ENCODE results near the gene SUSD3.
A peak's percentile ranks its signal among the peaks of the same experiment; 100 is the strongest.
"Not testable (repeated sequence)": the region's sequence is repeated elsewhere in the genome, so short reads cannot be mapped to it uniquely, and the experiment has no call there.

The SUSD3 gene

DNA sequence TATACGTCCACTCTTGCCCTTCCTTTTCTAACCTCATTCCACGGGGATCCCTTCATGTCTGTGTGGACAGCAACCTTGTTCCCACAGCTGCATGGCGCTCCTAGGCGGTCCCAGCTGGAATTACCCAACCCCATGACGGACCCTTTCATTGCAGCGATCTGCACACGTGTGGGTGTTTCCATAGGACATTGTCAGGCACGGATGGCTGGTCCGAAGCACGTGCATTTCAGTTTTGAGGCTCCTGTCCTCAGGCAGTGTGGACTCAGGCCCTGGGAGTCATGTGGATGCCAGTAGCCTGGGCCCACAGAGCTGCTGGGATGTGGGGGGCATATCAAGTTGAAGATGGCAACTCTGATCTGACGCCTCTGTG, 52.5 kb downstream of the SUSD3 start:
- DNase-seq (ENCODE audit: low spot score), result no peak

- no peak for DNase-seq (ENCODE audit: low spot score)
Measured at GRCh38 chr9:93111371-93112115, 53.0 kb downstream of the SUSD3 start.

DNA sequence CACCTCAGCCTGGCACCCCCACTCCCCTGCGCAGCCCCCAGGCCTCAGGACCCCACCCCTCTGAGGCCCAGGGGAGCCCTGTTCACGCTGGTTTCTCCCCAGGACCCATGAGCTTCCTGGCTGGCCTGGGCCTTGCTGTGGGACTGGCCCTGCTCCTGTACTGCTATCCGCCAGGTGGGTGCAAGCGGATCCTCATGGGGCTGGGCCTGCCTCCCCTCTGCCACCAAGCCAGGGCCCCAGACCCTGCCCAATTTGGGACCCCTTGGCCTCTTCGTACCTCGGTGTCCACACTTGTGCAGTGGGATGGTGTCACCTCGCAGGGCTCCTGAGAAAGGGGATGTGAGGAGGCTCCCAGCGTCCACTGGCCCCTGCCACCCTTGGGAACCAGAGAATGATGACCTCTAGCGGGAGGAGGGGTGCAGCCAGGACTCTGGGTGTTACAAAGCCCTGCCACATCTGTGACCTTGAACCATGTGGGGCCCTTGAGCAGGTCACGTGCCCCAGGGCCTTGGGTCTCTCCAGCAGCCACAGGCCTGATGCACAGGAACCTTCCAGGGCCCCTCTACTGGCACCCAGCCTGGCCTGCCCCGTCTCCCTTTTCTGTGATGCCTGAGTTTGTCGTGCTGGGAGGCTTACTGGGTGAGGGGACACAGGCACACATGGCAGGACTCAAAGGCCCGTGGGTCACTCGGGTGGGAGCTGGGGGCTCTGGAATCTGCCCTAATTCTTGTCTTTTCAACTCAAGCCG, 53.8 kb downstream of the SUSD3 start:
- DNase-seq (ENCODE audit: low spot score), result no peak

DNA sequence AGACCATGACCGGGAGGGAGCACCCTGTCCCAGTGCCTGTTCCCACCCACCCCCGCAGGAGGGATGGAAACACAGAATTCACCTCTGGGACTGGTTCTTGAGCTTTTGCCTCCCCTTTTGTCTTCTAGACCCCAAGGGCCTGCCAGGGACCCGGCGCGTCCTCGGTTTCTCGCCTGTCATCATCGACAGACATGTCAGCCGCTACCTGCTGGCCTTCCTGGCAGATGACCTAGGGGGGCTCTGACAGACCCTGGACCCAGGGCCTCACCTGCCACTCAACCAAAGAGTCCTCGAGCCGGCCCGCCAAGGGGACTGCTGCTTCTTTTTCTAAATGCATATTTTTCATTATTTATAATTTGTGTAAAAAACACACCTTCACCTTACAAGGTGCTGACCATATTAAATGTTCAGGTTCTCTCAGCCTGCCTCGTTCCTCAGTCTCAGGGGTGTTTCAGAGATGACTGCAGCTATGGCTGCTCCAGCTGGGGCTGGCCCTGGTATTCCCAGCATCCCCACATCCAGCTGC, 54.4 kb downstream of the SUSD3 start:
- DNase-seq (ENCODE audit: low spot score), result no peak

DNA sequence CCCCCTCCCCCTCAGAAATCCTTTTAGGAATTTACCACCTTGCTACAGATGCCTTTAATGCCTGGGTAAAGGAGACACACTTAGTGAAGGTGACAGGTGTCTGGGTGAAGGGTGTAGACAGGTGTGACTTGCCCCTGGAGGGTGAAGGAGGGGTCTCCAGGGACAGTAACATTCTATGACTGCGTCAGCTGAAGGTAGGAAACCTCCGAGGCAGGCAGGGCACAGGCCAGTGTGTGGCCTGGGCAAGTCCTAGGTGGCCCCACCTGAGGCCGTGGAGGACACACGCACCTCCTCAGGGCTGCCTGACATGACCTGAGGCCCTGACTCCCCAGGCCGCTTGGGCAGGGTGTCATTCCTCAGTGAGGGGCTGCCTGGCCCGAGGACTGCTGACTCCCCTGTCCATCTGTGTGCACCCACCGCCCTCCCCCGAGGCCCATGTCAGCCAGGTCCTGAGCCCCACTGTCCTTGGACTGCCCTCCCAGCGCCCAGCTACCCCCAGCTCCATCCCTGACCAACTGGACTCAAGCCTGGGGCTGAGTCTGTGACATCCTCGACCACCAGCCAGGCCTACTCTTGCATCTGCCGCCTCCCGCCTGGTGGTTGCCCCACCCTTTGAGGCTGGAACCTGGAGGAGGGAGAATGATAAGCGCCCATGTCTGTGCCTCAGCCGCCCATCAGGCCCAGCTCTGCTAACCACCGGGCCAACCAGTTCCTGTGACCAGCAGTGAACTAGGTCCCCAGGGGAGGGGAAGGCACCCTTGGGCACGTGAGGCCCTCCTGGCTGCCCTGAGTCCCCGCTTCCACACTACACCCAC, 55.9 kb downstream of the SUSD3 start:
- DNase-seq (ENCODE audit: low spot score), result no peak

GRCh38 chr9:93114984-93115335, 56.5 kb downstream of the SUSD3 start:
- no peak for DNase-seq (ENCODE audit: low spot score)

GRCh38 chr9:93115486-93116071, 57.1 kb downstream of the SUSD3 start:
- DNase-seq (ENCODE audit: low spot score), result no peak

DNA sequence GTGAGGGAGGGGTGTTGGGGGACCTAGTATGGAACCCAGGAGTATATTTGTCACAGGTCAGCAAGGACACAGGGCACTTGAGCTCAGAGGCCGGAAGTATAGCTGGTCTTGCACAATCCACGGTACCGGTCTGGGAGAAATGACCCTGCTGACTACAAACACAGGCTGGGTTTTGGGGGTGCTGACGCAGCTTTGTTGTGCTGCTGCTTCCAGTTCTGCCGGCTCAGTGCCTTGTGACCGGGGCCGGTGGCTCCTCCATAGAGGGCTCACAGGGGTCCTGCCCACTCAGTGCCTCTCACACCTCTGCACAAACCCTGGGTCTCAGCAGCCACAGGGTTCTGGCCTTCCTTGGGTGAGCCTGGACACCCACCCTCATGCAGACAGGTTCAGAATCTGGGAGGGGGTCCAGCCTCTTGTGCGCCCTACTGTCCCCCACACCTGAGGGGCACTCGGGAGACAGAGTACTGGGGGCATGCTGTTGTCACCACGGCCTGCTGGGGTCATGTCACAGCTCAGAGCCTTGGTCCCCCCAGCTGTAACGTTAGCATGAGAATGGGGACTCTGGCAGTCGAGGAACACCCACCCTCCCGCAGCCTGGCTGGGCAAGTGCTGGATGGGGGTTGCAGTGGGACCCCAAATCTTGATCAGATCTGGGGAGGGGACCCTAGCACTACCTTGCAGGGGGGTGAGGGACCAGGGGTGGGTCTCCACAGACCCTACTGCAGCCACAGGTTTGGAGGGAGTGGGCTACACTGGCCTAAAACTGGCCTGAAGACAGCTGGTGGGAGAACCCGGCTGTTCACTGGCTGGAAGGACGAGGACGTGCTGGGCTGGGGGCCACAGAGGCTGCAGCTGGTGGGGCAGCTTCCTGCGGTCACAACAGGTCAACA, 57.8 kb downstream of the SUSD3 start:
- no peak for DNase-seq (ENCODE audit: low spot score)

- not testable (repeated sequence) for DNase-seq (ENCODE audit: low spot score)
Measured at GRCh38 chr9:93117521-93117920, 59.0 kb downstream of the SUSD3 start.

- no peak for DNase-seq (ENCODE audit: low spot score)
Measured at GRCh38 chr9:93117924-93118862, 59.7 kb downstream of the SUSD3 start.

DNA sequence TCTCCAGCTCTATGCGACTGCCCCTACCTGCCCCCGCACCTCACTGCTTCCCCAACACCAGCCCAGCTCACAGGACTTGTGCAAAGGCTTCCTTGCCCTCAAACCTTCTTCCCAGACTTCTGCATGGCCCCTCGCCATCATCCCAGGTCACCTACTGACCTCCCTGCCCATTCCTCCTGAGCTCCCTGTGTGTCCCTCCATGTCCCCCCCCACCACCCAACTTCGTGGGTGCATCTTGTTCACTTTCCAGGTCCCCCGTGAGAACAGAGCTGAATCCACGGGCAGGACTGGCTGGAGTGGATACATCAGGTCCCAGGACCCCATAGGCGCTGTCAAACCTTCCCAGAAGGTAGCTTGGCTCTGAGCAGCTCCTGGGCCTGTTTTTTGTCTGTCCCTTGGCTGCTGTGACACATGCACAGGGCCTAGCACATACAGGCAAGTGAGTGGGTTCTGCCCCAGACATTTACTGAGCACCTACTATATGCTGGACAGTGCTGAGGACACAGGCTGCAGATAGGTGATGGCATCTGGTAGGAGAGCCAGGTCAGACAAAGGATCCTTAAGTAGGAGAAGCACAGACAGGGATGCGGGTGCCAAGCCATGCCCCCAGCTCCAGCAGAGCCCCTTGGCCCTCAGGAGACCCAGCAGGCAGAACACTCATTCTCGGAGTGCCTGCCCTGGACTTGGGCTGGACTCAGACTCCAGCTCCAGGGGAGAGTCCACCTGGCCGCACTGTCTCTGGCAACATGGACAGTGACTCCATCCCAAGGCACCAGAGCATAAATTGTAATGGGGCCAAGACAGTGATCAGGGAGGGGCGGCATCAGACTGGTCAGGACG, 60.6 kb downstream of the SUSD3 start:
- no peak for DNase-seq (ENCODE audit: low spot score)

DNA sequence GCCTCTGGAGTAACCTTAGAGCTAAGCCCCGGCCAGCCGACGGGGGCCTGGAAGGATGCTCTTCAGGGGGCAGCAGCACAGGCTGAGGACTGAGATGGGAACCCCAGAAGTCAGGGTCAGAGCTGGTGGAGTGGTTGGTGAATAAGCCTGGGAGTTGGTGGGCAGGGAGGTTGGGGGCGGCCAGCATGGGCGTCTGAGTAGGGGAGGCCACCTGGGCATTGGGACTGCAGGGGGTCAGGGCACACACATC, 61.1 kb downstream of the SUSD3 start:
- DNase-seq (ENCODE audit: low spot score), result no peak

GRCh38 chr9:93119953-93120845, 61.7 kb downstream of the SUSD3 start:
- DNase-seq (ENCODE audit: low spot score), result peak; percentile 53

- no peak for DNase-seq (ENCODE audit: low spot score)
Measured at GRCh38 chr9:93120846-93121315, 62.4 kb downstream of the SUSD3 start.

- DNase-seq (ENCODE audit: low spot score), result no peak
Measured at GRCh38 chr9:93121316-93122241, 63.1 kb downstream of the SUSD3 start.

DNA sequence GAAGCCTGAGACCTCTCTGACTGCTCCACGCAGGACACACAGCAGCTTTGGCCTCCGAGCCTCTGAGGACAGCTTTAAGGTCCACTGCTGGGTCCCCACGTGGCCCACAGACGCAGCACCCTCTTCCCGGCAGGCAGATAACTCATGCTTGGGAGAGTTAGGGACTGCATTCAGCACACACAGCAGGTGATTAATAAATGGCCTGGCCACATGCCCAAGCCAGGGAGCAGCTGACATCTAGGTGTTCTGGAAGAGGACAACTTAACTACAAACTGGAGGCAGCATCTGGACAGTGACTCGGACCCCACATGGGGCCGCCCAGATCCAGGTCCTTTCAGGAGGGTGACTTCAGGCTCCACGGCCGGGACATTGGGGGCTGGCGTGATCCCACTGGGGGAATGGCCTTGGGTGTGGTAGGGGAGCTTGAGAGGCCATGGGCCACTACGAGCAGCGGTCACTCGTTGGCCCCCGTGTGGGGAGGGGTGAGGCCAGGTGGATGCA, 64.3 kb downstream of the SUSD3 start:
- DNase-seq (ENCODE audit: low spot score), result no peak
